ENCODE measurements around the gene LYPLAL1. TPM values are rescaled to one million over a fixed set of nuclear protein-coding genes. Genes with fewer than 3 reads are reported as not detected.

Gene LYPLAL1
- total RNA-seq, 1 donor from 2014 or later: 85.8 TPM

DNA sequence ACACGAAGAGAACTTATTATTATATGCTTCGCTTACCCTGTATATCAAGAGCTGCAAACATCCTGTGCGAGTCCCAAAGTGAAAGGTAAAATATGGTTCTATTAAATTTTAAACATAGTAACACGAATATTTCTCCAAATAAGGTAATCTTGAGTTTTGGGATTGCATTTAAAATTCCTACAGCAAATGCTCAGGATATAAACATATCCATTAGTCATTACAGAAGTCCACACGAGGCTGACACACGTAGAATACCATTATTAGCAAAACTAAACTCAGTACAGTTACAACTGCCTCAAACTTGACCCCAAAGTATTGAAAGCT lies 282 bp upstream of the LYPLAL1 start:
- intact Hi-C loops (cut with micrococcal nuclease): no loop called here
- H3K4me1 ChIP-seq: peaks cover 58% of the 10 kb centered on the region

DNA sequence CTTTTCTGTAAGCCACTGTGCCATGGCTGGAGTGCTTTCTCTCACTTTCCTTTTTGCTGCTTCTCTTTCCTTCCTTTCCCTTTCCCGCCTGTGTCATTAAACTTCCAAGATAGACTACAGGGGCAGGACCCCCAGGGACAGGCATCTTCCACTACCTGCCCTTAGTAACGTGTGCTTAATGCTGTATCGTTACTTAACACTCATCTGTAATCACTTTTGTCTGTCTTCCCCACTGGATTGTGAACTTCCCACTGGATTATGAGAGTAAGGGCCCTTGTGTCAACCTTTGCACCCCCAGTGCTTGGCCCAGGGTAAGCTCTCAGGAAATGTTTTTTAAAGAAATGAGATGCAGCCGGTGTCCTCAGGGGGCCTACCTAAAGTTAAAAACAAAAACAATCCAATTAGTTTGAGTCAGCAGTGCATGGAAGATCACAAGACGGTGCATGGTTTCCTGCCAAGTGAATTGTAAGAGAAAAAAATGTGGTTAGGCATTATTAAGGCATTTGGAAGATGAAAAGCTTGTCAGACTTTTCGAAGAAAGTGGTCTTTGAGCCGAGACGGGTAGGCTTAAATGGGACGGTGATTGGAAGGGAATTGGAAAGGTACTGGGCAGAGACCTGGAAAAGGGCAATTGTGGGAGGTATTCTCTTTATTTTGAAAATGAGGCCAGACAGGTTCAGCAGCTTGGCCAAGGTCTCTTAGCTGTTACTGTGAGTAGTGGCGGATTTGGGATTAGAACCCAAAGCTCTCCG lies 958 bp downstream of the LYPLAL1 start:
- no peak for DNase-seq

More for the DNA sequence above, 282 bp upstream of the LYPLAL1 start:
- H3K27me3 ChIP-seq (ENCODE audit: low read depth): no peaks in the 10 kb centered on the region
- peak overlapping the region; percentile 93 for H3K27ac ChIP-seq (replicated peaks)
- H3K4me3 ChIP-seq: peak overlapping the region; percentile 76
- no peaks in the 10 kb centered on the region for H3K9me3 ChIP-seq (replicated peaks)
- H3K36me3 ChIP-seq: no peaks in the 10 kb centered on the region
- DNase-seq: no peak
- TF ChIP-seq CTCF (IDR thresholded peaks at IDR 0.05; ENCODE audit: borderline replicate concordance): no peak

DNA sequence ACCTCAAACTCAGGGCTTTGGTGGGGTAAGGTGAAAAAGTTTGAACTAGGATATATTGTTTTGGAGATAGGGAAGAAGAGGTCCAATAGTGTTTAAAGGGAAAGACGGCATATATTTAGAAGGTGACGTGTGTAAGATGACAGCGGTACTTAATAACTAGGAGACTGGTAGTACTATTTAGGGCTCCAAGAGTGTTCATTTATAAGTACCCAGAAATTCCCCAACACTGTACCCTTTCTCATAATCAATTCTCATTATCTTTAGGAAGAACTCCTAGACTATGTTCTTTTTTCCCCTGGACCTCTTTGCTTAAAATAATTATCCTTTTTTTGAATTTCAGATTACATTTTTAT lies 1.5 kb downstream of the LYPLAL1 start:
- Histone ChIP-seq H3K36me3 (peaks cover 9% of the 10 kb centered on the region), H3K27me3 (ENCODE audit: low read depth) (no peaks in the 10 kb centered on the region), H3K9me3 (replicated peaks) (no peaks in the 10 kb centered on the region), H3K4me3 (peak overlapping the region; percentile 76), H3K4me1 (peaks cover 74% of the 10 kb centered on the region), H3K27ac (replicated peaks) (peak overlapping the region; percentile 93)
- no peak for DNase-seq
- intact Hi-C loops (cut with micrococcal nuclease): no loop called here
- TF ChIP-seq CTCF (IDR thresholded peaks at IDR 0.05; ENCODE audit: borderline replicate concordance): no peak

More for the DNA sequence above, 958 bp downstream of the LYPLAL1 start:
- H3K27ac ChIP-seq (replicated peaks): peak overlapping the region; percentile 93
- H3K4me3 ChIP-seq: peak overlapping the region; percentile 76
- peaks cover 68% of the 10 kb centered on the region for H3K4me1 ChIP-seq
- intact Hi-C loops (cut with micrococcal nuclease): no loop called here
- H3K36me3 ChIP-seq: peaks cover 5% of the 10 kb centered on the region
- no peaks in the 10 kb centered on the region for H3K9me3 ChIP-seq (replicated peaks)
- H3K27me3 ChIP-seq (ENCODE audit: low read depth): no peaks in the 10 kb centered on the region
- TF ChIP-seq CTCF (IDR thresholded peaks at IDR 0.05; ENCODE audit: borderline replicate concordance): no peak

DNA sequence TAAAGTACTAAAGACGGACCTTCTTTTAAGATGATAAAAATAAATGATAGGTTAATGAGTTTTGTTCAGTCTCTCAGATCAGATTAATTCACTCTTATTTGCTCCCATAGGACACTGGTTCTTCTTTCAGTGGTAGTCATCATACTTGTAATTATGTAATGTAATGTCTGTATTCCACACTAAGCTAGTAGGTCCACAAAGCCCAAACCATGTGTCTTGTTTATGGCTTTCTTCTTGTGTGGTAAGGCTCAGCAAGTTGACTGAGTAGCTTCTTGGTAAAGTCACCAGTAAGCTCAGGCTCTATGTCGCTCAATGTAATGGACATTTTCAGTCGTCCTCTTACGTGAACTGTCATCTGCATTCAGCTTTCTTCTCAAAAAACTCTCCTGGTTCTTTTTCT lies 2.5 kb downstream of the LYPLAL1 start:
- Histone ChIP-seq H3K4me3 (peak overlapping the region; percentile 76), H3K27ac (replicated peaks) (peak overlapping the region; percentile 93), H3K36me3 (peaks cover 16% of the 10 kb centered on the region), H3K4me1 (peaks cover 78% of the 10 kb centered on the region), H3K9me3 (replicated peaks) (no peaks in the 10 kb centered on the region), H3K27me3 (ENCODE audit: low read depth) (no peaks in the 10 kb centered on the region)
- TF ChIP-seq CTCF (IDR thresholded peaks at IDR 0.05; ENCODE audit: borderline replicate concordance): no peak
- no peak for DNase-seq
- intact Hi-C loops (cut with micrococcal nuclease): no loop called here

GRCh38 chr1:219177363-219177762 lies 3.7 kb downstream of the LYPLAL1 start:
- no peak for TF ChIP-seq CTCF (IDR thresholded peaks at IDR 0.05; ENCODE audit: borderline replicate concordance)
- Histone ChIP-seq H3K27me3 (ENCODE audit: low read depth) (no peaks in the 10 kb centered on the region), H3K36me3 (peaks cover 23% of the 10 kb centered on the region), H3K4me1 (peaks cover 87% of the 10 kb centered on the region), H3K9me3 (replicated peaks) (no peaks in the 10 kb centered on the region), H3K4me3 (no peak overlapping the region), H3K27ac (replicated peaks) (peak overlapping the region; percentile 17)
- intact Hi-C loops (cut with micrococcal nuclease): no loop called here
- no peak for DNase-seq

Measured in left ventricle myocardium inferior (tissue), 1 donor.